GM19035 (cell line): ENCODE results near the gene TEAD1.

Experiments used
- ATAC-seq: cut with Tn5 transposase; IDR thresholded peaks from one replicate; pipeline ENCODE4 v1.9.1; 2021; ENCODE audit not compliant: unreplicated experiment

The TEAD1 gene

GRCh38 chr11:12706545-12707499, 32.6 kb downstream of the TEAD1 start:
- no peak for ATAC-seq

- ATAC-seq, result no peak
Observed at GRCh38 chr11:12707500-12707880, 33.3 kb downstream of the TEAD1 start.

GRCh38 chr11:12711496-12711895, 37.3 kb downstream of the TEAD1 start:
- no peak for ATAC-seq

- no peak for ATAC-seq
Observed at GRCh38 chr11:12712132-12712531, 37.9 kb downstream of the TEAD1 start.

GRCh38 chr11:12715131-12715530, 40.9 kb downstream of the TEAD1 start:
- no peak for ATAC-seq

GRCh38 chr11:12715941-12716340, 41.7 kb downstream of the TEAD1 start:
- no peak for ATAC-seq

GRCh38 chr11:12716816-12717215, 42.6 kb downstream of the TEAD1 start:
- ATAC-seq, result no peak

GRCh38 chr11:12717851-12718291, 43.6 kb downstream of the TEAD1 start:
- peak; percentile 95 for ATAC-seq

GRCh38 chr11:12719221-12719620, 45.0 kb downstream of the TEAD1 start:
- no peak for ATAC-seq

- no peak for ATAC-seq
Observed at GRCh38 chr11:12721816-12722604, 47.8 kb downstream of the TEAD1 start.

GRCh38 chr11:12723421-12724300, 49.4 kb downstream of the TEAD1 start:
- ATAC-seq, result no peak

GRCh38 chr11:12724301-12725054, 50.3 kb downstream of the TEAD1 start:
- ATAC-seq, result no peak

GRCh38 chr11:12725055-12725862, 51.0 kb downstream of the TEAD1 start:
- ATAC-seq, result no peak

GRCh38 chr11:12725863-12726682, 51.9 kb downstream of the TEAD1 start:
- no peak for ATAC-seq

- no peak for ATAC-seq
Observed at GRCh38 chr11:12727563-12728211, 53.5 kb downstream of the TEAD1 start.

- ATAC-seq, result no peak
Observed at GRCh38 chr11:12728417-12728816, 54.2 kb downstream of the TEAD1 start.

GRCh38 chr11:12729941-12730340, 55.7 kb downstream of the TEAD1 start:
- no peak for ATAC-seq

GRCh38 chr11:12731841-12732336, 57.7 kb downstream of the TEAD1 start:
- no peak for ATAC-seq
